Stimulated activated CD8-positive, alpha-beta memory T cell treated with anti-CD3 and anti-CD28 coated beads, Interleukin-2, amount 100 ng/mL, for 1 hour (primary cell): ENCODE results near the gene TPP1.

Experiments
- DNase-seq, 2 donors: peaks; one replicate each; pipeline ENCODE4 v3.0.0-alpha.2; 2020; ENCODE audit warnings: low read depth in 2 of 2

TPP1 gene

DNA sequence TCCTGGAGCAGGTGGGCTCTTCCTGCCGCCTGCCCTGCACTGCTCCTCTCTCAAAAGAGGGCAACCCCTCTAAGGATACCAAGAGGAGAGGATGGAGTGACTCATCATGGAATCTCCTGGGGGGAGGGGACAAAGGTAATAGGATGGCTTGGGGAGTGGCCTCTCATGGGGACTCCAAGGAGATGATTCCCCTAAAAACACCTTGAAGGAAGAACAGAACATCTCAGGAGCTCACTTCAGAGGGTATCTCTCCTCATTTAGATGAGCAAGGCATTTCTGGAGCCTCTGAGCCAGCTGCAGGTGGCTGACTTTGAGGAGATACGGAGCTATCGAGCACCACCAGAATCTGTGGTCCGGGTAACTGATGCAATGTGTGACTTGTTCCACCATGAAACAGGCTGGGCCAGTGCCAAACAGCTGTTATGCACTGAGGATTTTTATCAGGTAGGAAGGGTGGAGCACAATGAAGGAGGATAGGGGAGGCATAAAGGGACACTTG is 56.1 kb downstream of the TPP1 start:
- DNase-seq = no peak
